GM12878 (cell line): Measurements from ENCODE around the gene FGD5.

Experiments
- CBX5 ChIP-seq: sonication (generic); IDR thresholded peaks from 2 replicates; pipeline ENCODE4 v1.6.1; 2016; ENCODE audit warnings: low read depth, moderate library complexity, mild to moderate bottlenecking, inconsistent platforms
- CEBPB ChIP-seq, 2 experiments: fragments of 150-350 bp in 1 of 2; IDR thresholded peaks; 2 replicates each; pipeline ENCODE4 v1.6.1; 2012 to 2014; ENCODE audit warnings: low read depth in 2 of 2, low read length in 2 of 2, borderline replicate concordance in 1 of 2, inconsistent platforms in 1 of 2
- DPF2 ChIP-seq: fragments of 450-650 bp; IDR thresholded peaks from 2 replicates; pipeline ENCODE4 v1.6.1; 2017; ENCODE audit warnings: mild to moderate bottlenecking
- NFYB ChIP-seq: IDR thresholded peaks from 2 replicates; pipeline ENCODE4 v1.6.1; 2011; ENCODE audit warnings: low read depth, mild to moderate bottlenecking, low read length, improper control_type of control experiment, moderate library complexity; ENCODE audit not compliant: insufficient read depth
- POLR2AphosphoS5 ChIP-seq: IDR thresholded peaks from 2 replicates; pipeline ENCODE4 v1.6.1; 2011; ENCODE audit warnings: mild to moderate bottlenecking, low read length, inconsistent platforms
- USF1 ChIP-seq: IDR thresholded peaks from 2 replicates; pipeline ENCODE4 v1.6.1; 2011; ENCODE audit warnings: borderline replicate concordance, low read depth, mild to moderate bottlenecking, moderate library complexity, mixed read lengths, low read length; ENCODE audit not compliant: insufficient read depth; ENCODE audit errors: extremely low read length
- TF ChIP-seq, protein P1 (sequence below), 3 experiments: IDR thresholded peaks in 2 of 3; conservative IDR thresholded peaks in 1 of 3; 2 replicates each; pipeline ENCODE4 v1.5.1; 2011; ENCODE audit warnings: low read depth in 3 of 3, low read length in 3 of 3, mild to moderate bottlenecking in 3 of 3, control low read depth in 2 of 3, moderate library complexity in 2 of 3, inconsistent platforms in 1 of 3, mixed read lengths in 1 of 3; ENCODE audit not compliant: control insufficient read depth in 2 of 3, insufficient read depth in 1 of 3; ENCODE audit errors: extremely low read depth in 1 of 3

DNA sequence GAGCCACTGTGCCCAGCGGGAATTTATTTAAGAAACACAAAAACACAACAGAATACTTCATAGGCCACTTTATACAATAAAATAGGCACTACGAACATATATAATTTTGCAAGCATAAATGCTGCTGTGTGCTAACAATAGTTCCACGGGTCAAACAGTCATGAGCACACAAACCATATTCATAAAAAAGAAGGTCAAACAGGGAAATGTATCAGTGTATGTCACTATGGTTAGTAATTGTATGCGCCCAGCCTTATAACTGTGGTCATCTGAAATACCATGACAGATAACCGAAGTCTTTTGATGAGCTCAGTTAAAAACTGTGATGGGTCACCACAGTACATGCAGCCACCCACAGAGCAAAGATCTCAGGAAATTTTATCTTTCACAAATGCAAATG lies 90.5 kb downstream of the FGD5 start:
- no peak for TF ChIP-seq DPF2
- TF ChIP-seq, protein P1, sequence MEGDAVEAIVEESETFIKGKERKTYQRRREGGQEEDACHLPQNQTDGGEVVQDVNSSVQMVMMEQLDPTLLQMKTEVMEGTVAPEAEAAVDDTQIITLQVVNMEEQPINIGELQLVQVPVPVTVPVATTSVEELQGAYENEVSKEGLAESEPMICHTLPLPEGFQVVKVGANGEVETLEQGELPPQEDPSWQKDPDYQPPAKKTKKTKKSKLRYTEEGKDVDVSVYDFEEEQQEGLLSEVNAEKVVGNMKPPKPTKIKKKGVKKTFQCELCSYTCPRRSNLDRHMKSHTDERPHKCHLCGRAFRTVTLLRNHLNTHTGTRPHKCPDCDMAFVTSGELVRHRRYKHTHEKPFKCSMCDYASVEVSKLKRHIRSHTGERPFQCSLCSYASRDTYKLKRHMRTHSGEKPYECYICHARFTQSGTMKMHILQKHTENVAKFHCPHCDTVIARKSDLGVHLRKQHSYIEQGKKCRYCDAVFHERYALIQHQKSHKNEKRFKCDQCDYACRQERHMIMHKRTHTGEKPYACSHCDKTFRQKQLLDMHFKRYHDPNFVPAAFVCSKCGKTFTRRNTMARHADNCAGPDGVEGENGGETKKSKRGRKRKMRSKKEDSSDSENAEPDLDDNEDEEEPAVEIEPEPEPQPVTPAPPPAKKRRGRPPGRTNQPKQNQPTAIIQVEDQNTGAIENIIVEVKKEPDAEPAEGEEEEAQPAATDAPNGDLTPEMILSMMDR (IDR thresholded peaks at IDR 0.05 in 2 of 3, conservative IDR thresholded peaks at IDR 0.05 in 1 of 3; ENCODE audit: control insufficient read depth in 2 of 3, extremely low read depth in 1 of 3, insufficient read depth in 1 of 3, low read depth in 3 of 3, low read length in 3 of 3): no peak
- no peak for TF ChIP-seq CBX5
- TF ChIP-seq USF1: no peak
- no peak for TF ChIP-seq NFYB
- TF ChIP-seq CEBPB (IDR thresholded peaks at IDR 0.05; ENCODE audit: borderline replicate concordance in 1 of 2, low read depth in 2 of 2, low read length in 2 of 2): no peak
- TF ChIP-seq POLR2AphosphoS5: no peak
